HG02798 (cell line): Measurements from ENCODE around the gene IQUB.
"Not testable (repeated sequence)": the region's sequence is repeated elsewhere in the genome, so short reads cannot be mapped to it uniquely, and the experiment has no call there.

ENCODE experiments used
- ATAC-seq: cut with Tn5 transposase; IDR thresholded peaks from one replicate; pipeline ENCODE4 v1.9.1; 2021; ENCODE audit warnings: mild to moderate bottlenecking; ENCODE audit not compliant: unreplicated experiment, poor library complexity

IQUB gene

GRCh38 chr7:123498031-123498430 lies 36.4 kb downstream of the IQUB start:
- ATAC-seq: no peak

GRCh38 chr7:123494193-123494796 lies 40.1 kb downstream of the IQUB start:
- peak; percentile 69 for ATAC-seq

- ATAC-seq: peak; percentile 78
Observed at GRCh38 chr7:123492485-123492884, 41.9 kb downstream of the IQUB start.

GRCh38 chr7:123485721-123486120 lies 48.7 kb downstream of the IQUB start:
- ATAC-seq: no peak

GRCh38 chr7:123485187-123485586 lies 49.2 kb downstream of the IQUB start:
- no peak for ATAC-seq

GRCh38 chr7:123484199-123484598 lies 50.2 kb downstream of the IQUB start:
- ATAC-seq: no peak

- ATAC-seq: no peak
Observed at GRCh38 chr7:123480107-123480506, 54.3 kb downstream of the IQUB start.

- ATAC-seq: not testable (repeated sequence)
Observed at GRCh38 chr7:123478056-123478455, 56.3 kb downstream of the IQUB start.

- ATAC-seq: no peak
Observed at GRCh38 chr7:123472750-123473445, 61.5 kb downstream of the IQUB start.

GRCh38 chr7:123472327-123472726 lies 62.1 kb downstream of the IQUB start:
- no peak for ATAC-seq

GRCh38 chr7:123468303-123468702 lies 66.1 kb downstream of the IQUB start:
- ATAC-seq: no peak

- no peak for ATAC-seq
Observed at GRCh38 chr7:123463890-123464289, 70.5 kb downstream of the IQUB start.

- no peak for ATAC-seq
Observed at GRCh38 chr7:123460616-123461015, 73.8 kb downstream of the IQUB start.

GRCh38 chr7:123455965-123456470 lies 78.4 kb downstream of the IQUB start:
- no peak for ATAC-seq

- no peak for ATAC-seq
Observed at GRCh38 chr7:123440101-123440548, 94.3 kb downstream of the IQUB start.

- ATAC-seq: no peak
Observed at GRCh38 chr7:123439191-123439590, 95.2 kb downstream of the IQUB start.

- ATAC-seq: no peak
Observed at GRCh38 chr7:123437447-123437995, 96.9 kb downstream of the IQUB start.

GRCh38 chr7:123435080-123435700 lies 99.2 kb downstream of the IQUB start:
- ATAC-seq: no peak

GRCh38 chr7:123433665-123434064 lies 100.7 kb downstream of the IQUB start:
- no peak for ATAC-seq

GRCh38 chr7:123432601-123433000 lies 101.8 kb downstream of the IQUB start:
- ATAC-seq: no peak

GRCh38 chr7:123431075-123431614 lies 103.2 kb downstream of the IQUB start:
- no peak for ATAC-seq
